GM21723 (cell line): ENCODE results near the gene LSMEM2.
A peak's percentile ranks its signal among the peaks of the same experiment; 100 is the strongest.
"Not testable (repeated sequence)": the region's sequence is repeated elsewhere in the genome, so short reads cannot be mapped to it uniquely, and the experiment has no call there.

Experiments
- ATAC-seq: cut with Tn5 transposase; IDR thresholded peaks from one replicate; pipeline ENCODE4 v1.9.1; 2021; ENCODE audit warnings: mild to moderate bottlenecking, moderate library complexity; ENCODE audit not compliant: unreplicated experiment

Gene LSMEM2

GRCh38 chr3:50245831-50246516 is 32.9 kb upstream of the LSMEM2 start:
- ATAC-seq: peak; percentile 72

- ATAC-seq: peak; percentile 60
Observed at GRCh38 chr3:50246517-50246954, 32.4 kb upstream of the LSMEM2 start.

- ATAC-seq: no peak
Observed at GRCh38 chr3:50248387-50248786, 30.5 kb upstream of the LSMEM2 start.

- ATAC-seq: no peak
Observed at GRCh38 chr3:50249457-50249856, 29.4 kb upstream of the LSMEM2 start.

- no peak for ATAC-seq
Observed at GRCh38 chr3:50250514-50250913, 28.4 kb upstream of the LSMEM2 start.

GRCh38 chr3:50251220-50251619 is 27.7 kb upstream of the LSMEM2 start:
- ATAC-seq: no peak

- no peak for ATAC-seq
Observed at GRCh38 chr3:50254577-50255250, 24.2 kb upstream of the LSMEM2 start.

- no peak for ATAC-seq
Observed at GRCh38 chr3:50255251-50255615, 23.7 kb upstream of the LSMEM2 start.

GRCh38 chr3:50256978-50257890 is 21.7 kb upstream of the LSMEM2 start:
- ATAC-seq: no peak

GRCh38 chr3:50258029-50258680 is 20.7 kb upstream of the LSMEM2 start:
- ATAC-seq: no peak

GRCh38 chr3:50258979-50259378 is 19.9 kb upstream of the LSMEM2 start:
- ATAC-seq: no peak

- ATAC-seq: peak; percentile 23
Observed at GRCh38 chr3:50259432-50260026, 19.4 kb upstream of the LSMEM2 start.

GRCh38 chr3:50260027-50260941 is 18.6 kb upstream of the LSMEM2 start:
- peak; percentile 89 for ATAC-seq

- ATAC-seq: no peak
Observed at GRCh38 chr3:50260942-50261441, 17.9 kb upstream of the LSMEM2 start.

GRCh38 chr3:50261505-50261904 is 17.4 kb upstream of the LSMEM2 start:
- ATAC-seq: no peak

GRCh38 chr3:50262200-50262599 is 16.7 kb upstream of the LSMEM2 start:
- ATAC-seq: not testable (repeated sequence)

- ATAC-seq: no peak
Observed at GRCh38 chr3:50262778-50263177, 16.1 kb upstream of the LSMEM2 start.

- ATAC-seq: no peak
Observed at GRCh38 chr3:50263478-50264382, 15.2 kb upstream of the LSMEM2 start.
